ENCODE results near the gene KRT81. TPM values are rescaled to one million over a fixed set of nuclear protein-coding genes. Genes with fewer than 3 reads are reported as not detected.

KRT81 gene
- total and polyA plus RNA-seq, 2 donors from 2014 or later = not detected

DNA sequence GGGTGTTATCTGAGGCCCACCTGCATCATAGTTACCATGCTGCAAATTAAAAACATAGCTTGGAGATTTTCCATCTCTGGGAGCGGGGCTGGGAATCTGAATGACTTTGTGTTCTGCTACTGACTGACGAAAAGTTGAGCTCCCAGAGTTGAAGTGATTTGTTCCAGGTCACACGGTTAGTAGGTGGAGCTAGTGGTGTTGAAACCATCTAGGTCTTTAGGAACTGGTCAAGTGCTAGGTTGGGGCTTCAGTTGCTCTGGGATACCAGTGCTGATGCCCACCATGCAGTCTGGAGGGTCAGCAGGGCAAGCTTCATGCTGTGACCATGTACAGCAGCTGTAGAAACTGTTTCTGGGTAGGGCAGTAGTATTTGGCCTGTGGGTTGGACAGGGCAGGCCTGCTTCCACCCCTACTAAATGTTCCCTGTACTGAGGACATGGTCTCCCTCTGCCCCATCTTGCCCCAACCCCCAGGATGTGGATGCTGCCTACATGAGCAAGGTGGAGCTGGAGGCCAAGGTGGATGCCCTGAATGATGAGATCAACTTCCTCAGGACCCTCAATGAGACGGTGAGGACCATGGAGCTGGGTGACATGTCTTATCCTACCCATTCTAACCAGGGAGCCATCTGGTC, 53.0 kb downstream of the KRT81 start:
- DNase-seq (peak in 2 of 5 donors; percentile 14 to 43), FAIRE-seq (no peak)
- Histone ChIP-seq H3K9ac (ENCODE audit: low read length in 3 of 3) (no peak overlapping the region), H3K27me3 (ENCODE audit: control insufficient read depth, insufficient read depth, low read length) (no peaks in the 10 kb centered on the region), H3K4me1 (ENCODE audit: control insufficient read depth in 2 of 3, insufficient read depth in 2 of 3, low read depth in 1 of 3, low read length in 3 of 3) (peaks cover 0 to 13% (median 7%) of the 10 kb centered on the region in 3 donors), H3K36me3 (ENCODE audit: control insufficient read depth in 2 of 3, insufficient read depth in 3 of 3, low read length in 3 of 3) (no peaks in the 10 kb centered on the region), H3K9me3 (ENCODE audit: control insufficient read depth in 2 of 3, insufficient read depth in 1 of 3, low read length in 3 of 3) (no peaks in the 10 kb centered on the region), H3K4me3 (ENCODE audit: low read length in 3 of 3) (no peak overlapping the region), H3K27ac (ENCODE audit: low read depth in 2 of 2, low read length in 2 of 2) (no peak overlapping the region)
- intact Hi-C loops (cut with DNase I) = no loop called here
- TF ChIP-seq, protein P1, sequence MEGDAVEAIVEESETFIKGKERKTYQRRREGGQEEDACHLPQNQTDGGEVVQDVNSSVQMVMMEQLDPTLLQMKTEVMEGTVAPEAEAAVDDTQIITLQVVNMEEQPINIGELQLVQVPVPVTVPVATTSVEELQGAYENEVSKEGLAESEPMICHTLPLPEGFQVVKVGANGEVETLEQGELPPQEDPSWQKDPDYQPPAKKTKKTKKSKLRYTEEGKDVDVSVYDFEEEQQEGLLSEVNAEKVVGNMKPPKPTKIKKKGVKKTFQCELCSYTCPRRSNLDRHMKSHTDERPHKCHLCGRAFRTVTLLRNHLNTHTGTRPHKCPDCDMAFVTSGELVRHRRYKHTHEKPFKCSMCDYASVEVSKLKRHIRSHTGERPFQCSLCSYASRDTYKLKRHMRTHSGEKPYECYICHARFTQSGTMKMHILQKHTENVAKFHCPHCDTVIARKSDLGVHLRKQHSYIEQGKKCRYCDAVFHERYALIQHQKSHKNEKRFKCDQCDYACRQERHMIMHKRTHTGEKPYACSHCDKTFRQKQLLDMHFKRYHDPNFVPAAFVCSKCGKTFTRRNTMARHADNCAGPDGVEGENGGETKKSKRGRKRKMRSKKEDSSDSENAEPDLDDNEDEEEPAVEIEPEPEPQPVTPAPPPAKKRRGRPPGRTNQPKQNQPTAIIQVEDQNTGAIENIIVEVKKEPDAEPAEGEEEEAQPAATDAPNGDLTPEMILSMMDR (IDR thresholded peaks at IDR 0.05; ENCODE audit: borderline replicate concordance, extremely low read depth, insufficient read depth) = no peak

DNA sequence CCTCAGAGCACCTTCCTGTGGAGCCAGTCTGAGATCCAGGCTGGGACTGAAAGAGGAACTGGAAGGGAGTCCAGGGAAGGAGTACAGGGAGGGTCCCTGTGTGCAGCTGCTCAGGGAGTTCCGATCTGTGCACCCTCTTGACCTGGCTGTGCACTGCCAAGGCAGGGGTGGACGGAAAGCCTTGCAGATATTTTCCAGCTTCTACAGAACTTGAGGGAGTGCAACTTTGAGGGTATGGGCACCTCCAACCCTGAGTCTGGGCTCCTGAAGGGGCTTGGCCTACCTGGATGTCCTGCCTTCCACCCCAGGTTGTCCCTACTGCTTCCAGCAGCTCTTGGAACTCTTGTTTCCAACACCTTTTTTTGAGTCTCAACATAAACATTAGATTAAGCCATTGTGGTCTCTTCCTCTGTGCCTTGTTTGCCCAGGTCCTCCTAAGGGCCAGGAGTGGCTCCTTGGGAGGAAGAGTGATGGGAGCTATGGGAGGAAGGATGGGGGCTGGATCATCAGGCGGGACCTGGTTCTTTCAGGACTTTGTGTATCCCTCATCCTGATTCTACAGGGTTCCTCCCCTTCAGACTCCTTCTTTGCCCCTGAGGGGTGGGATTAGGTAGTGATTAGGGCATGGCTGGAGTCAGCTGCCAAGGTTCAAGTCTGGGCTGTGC, 54.8 kb downstream of the KRT81 start:
- Histone ChIP-seq H3K27me3 (ENCODE audit: control insufficient read depth, insufficient read depth, low read length) (peaks cover 12% of the 10 kb centered on the region), H3K4me1 (ENCODE audit: control insufficient read depth in 2 of 3, insufficient read depth in 2 of 3, low read depth in 1 of 3, low read length in 3 of 3) (peaks cover 0 to 13% (median 12%) of the 10 kb centered on the region in 3 donors), H3K4me3 (ENCODE audit: low read length in 3 of 3) (no peak overlapping the region), H3K9me3 (ENCODE audit: control insufficient read depth in 2 of 3, insufficient read depth in 1 of 3, low read length in 3 of 3) (no peaks in the 10 kb centered on the region), H3K36me3 (ENCODE audit: control insufficient read depth in 2 of 3, insufficient read depth in 3 of 3, low read length in 3 of 3) (no peaks in the 10 kb centered on the region), H3K9ac (ENCODE audit: low read length in 3 of 3) (no peak overlapping the region), H3K27ac (ENCODE audit: low read depth in 2 of 2, low read length in 2 of 2) (no peak overlapping the region)
- FAIRE-seq = no peak
- TF ChIP-seq, protein P1 (IDR thresholded peaks at IDR 0.05; ENCODE audit: borderline replicate concordance, extremely low read depth, insufficient read depth) = no peak
- intact Hi-C loops (cut with DNase I) = no loop called here
- DNase-seq = peak in 2 of 5 donors; percentile 20 to 24

Other genes with a start within 250 kb of the KRT81 start
- 37.2 TPM for gene NR4A1, start 240.1 kb downstream of the KRT81 start, total RNA-seq
- gene NR4A1, start 240.1 kb downstream of the KRT81 start, polyA plus RNA-seq (ENCODE audit: insufficient read depth, low read depth, low replicate concordance) = 54.1 TPM
- 32.1 TPM for gene ATG101, start 221.6 kb downstream of the KRT81 start, total RNA-seq
- 53.0 TPM for gene ATG101, start 221.6 kb downstream of the KRT81 start, polyA plus RNA-seq (ENCODE audit: insufficient read depth, low read depth, low replicate concordance)
- gene SMIM41, start 211.8 kb downstream of the KRT81 start, total RNA-seq = 0.31 TPM
- not detected for gene SMIM41, start 211.8 kb downstream of the KRT81 start, polyA plus RNA-seq (ENCODE audit: insufficient read depth, low read depth, low replicate concordance)
- 12.3 TPM for gene KRT80, start 99.5 kb downstream of the KRT81 start, total RNA-seq
- 1.0 TPM for gene KRT80, start 99.5 kb downstream of the KRT81 start, polyA plus RNA-seq (ENCODE audit: insufficient read depth, low read depth, low replicate concordance)
- gene KRT7, start 58.3 kb downstream of the KRT81 start, total RNA-seq = 1,490 TPM
- gene KRT7, start 58.3 kb downstream of the KRT81 start, polyA plus RNA-seq (ENCODE audit: insufficient read depth, low read depth, low replicate concordance) = 173 TPM
- gene KRT86, start 16.9 kb downstream of the KRT81 start, total RNA-seq = 1.3 TPM
- gene KRT86, start 16.9 kb downstream of the KRT81 start, polyA plus RNA-seq (ENCODE audit: insufficient read depth, low read depth, low replicate concordance) = not detected
- not detected for gene KRT83, start 29.9 kb upstream of the KRT81 start, total RNA-seq
- gene KRT83, start 29.9 kb upstream of the KRT81 start, polyA plus RNA-seq (ENCODE audit: insufficient read depth, low read depth, low replicate concordance) = not detected
- not detected for gene KRT85, start 75.9 kb upstream of the KRT81 start, total RNA-seq
- gene KRT85, start 75.9 kb upstream of the KRT81 start, polyA plus RNA-seq (ENCODE audit: insufficient read depth, low read depth, low replicate concordance) = 0.58 TPM
- gene KRT84, start 94.1 kb upstream of the KRT81 start, total RNA-seq = not detected
- gene KRT84, start 94.1 kb upstream of the KRT81 start, polyA plus RNA-seq (ENCODE audit: insufficient read depth, low read depth, low replicate concordance) = not detected
- not detected for gene KRT82, start 114.8 kb upstream of the KRT81 start, total RNA-seq
- not detected for gene KRT82, start 114.8 kb upstream of the KRT81 start, polyA plus RNA-seq (ENCODE audit: insufficient read depth, low read depth, low replicate concordance)
- gene KRT75, start 142.8 kb upstream of the KRT81 start, total RNA-seq = not detected
- not detected for gene KRT75, start 142.8 kb upstream of the KRT81 start, polyA plus RNA-seq (ENCODE audit: insufficient read depth, low read depth, low replicate concordance)
- gene KRT6B, start 160.6 kb upstream of the KRT81 start, total RNA-seq = not detected
- not detected for gene KRT6B, start 160.6 kb upstream of the KRT81 start, polyA plus RNA-seq (ENCODE audit: insufficient read depth, low read depth, low replicate concordance)
- gene KRT6C, start 182.3 kb upstream of the KRT81 start, total RNA-seq = not detected
- not detected for gene KRT6C, start 182.3 kb upstream of the KRT81 start, polyA plus RNA-seq (ENCODE audit: insufficient read depth, low read depth, low replicate concordance)
- gene KRT6A, start 201.7 kb upstream of the KRT81 start, total RNA-seq = not detected
- gene KRT6A, start 201.7 kb upstream of the KRT81 start, polyA plus RNA-seq (ENCODE audit: insufficient read depth, low read depth, low replicate concordance) = not detected
- 0.69 TPM for gene KRT5, start 228.9 kb upstream of the KRT81 start, total RNA-seq
- gene KRT5, start 228.9 kb upstream of the KRT81 start, polyA plus RNA-seq (ENCODE audit: insufficient read depth, low read depth, low replicate concordance) = not detected